Neural crest cell (in vitro differentiated cells): Measurements from ENCODE around the gene STEAP3. TPM values are rescaled to one million over a fixed set of nuclear protein-coding genes. Genes with fewer than 3 reads are reported as not detected.

Source experiments
- DNase-seq: peaks from one replicate; pipeline ENCODE4 v3.0.0; 2021; ENCODE audit warnings: low read depth, mixed read lengths, low spot score
- H3K27ac Mint-ChIP-seq: one replicate; pipeline ENCODE4 v1.8.0; 2021; ENCODE audit warnings: mild to moderate bottlenecking, mixed read lengths; ENCODE audit not compliant: unreplicated experiment
- H3K27me3 Mint-ChIP-seq: 2 replicates; pipeline ENCODE4 v1.8.0; 2021; ENCODE audit warnings: low read depth, mild to moderate bottlenecking, mixed read lengths
- H3K36me3 Mint-ChIP-seq: 2 replicates; pipeline ENCODE4 v1.8.0; 2021; ENCODE audit warnings: low read depth, mild to moderate bottlenecking, mixed read lengths
- H3K4me1 Mint-ChIP-seq: 2 replicates; pipeline ENCODE4 v1.8.0; 2021; ENCODE audit warnings: mixed read lengths
- H3K4me3 Mint-ChIP-seq: one replicate; pipeline ENCODE4 v1.8.0; 2021; ENCODE audit warnings: mild to moderate bottlenecking, mixed read lengths
- H3K9me3 Mint-ChIP-seq: 2 replicates; pipeline ENCODE4 v1.8.0; 2021; ENCODE audit warnings: mixed read lengths
- CTCF ChIP-seq: fragments of 200-600 bp; sonication (generic); conservative IDR thresholded peaks from 2 replicates; pipeline ENCODE4 v1.5.0; 2021; ENCODE audit warnings: antibody characterized with exemption, mild to moderate bottlenecking
- total RNA-seq: library from RNA; stranded (reverse); gene quantifications from 2 replicates; pipeline ENCODE4 v1.2.1, GENCODE V29; 2021

The STEAP3 gene
- total RNA-seq, 1 donor from 2014 or later, result 0.77 TPM

GRCh38 chr2:119240311-119241204 is 16.9 kb downstream of the STEAP3 start:
- Mint-ChIP-seq H3K27ac (no peak overlapping the region), H3K36me3 (no peaks in the 10 kb centered on the region), H3K4me3 (no peak overlapping the region), H3K4me1 (no peaks in the 10 kb centered on the region), H3K9me3 (no peaks in the 10 kb centered on the region), H3K27me3 (no peaks in the 10 kb centered on the region)
- no peak for DNase-seq
- TF ChIP-seq CTCF, result no peak

- DNase-seq, result no peak
- no peaks in the 10 kb centered on the region for H3K36me3 Mint-ChIP-seq
- no peak overlapping the region for H3K27ac Mint-ChIP-seq
- TF ChIP-seq CTCF, result no peak
- H3K4me1 Mint-ChIP-seq, result no peaks in the 10 kb centered on the region
- no peak overlapping the region for H3K4me3 Mint-ChIP-seq
- peaks cover 2% of the 10 kb centered on the region for H3K9me3 Mint-ChIP-seq
- H3K27me3 Mint-ChIP-seq, result no peaks in the 10 kb centered on the region
Observed at GRCh38 chr2:119241205-119241532, 17.5 kb downstream of the STEAP3 start.

GRCh38 chr2:119242276-119243119 is 18.9 kb downstream of the STEAP3 start:
- TF ChIP-seq CTCF, result no peak
- Mint-ChIP-seq H3K27me3 (no peaks in the 10 kb centered on the region), H3K4me1 (no peaks in the 10 kb centered on the region), H3K27ac (no peak overlapping the region), H3K9me3 (peaks cover 2% of the 10 kb centered on the region), H3K36me3 (no peaks in the 10 kb centered on the region), H3K4me3 (no peak overlapping the region)
- no peak for DNase-seq

- Mint-ChIP-seq H3K27me3 (no peaks in the 10 kb centered on the region), H3K4me3 (no peak overlapping the region), H3K9me3 (peaks cover 2% of the 10 kb centered on the region), H3K4me1 (no peaks in the 10 kb centered on the region), H3K36me3 (no peaks in the 10 kb centered on the region), H3K27ac (no peak overlapping the region)
- no peak for DNase-seq
- TF ChIP-seq CTCF, result no peak
Observed at GRCh38 chr2:119243621-119244020, 20.0 kb downstream of the STEAP3 start.

- DNase-seq, result no peak
- no peaks in the 10 kb centered on the region for H3K4me1 Mint-ChIP-seq
Observed at GRCh38 chr2:119245076-119245840, 21.6 kb downstream of the STEAP3 start.

More at GRCh38 chr2:119245076-119245840, 21.6 kb downstream of the STEAP3 start:
- Mint-ChIP-seq H3K9me3 (peaks cover 2% of the 10 kb centered on the region), H3K36me3 (no peaks in the 10 kb centered on the region), H3K27me3 (no peaks in the 10 kb centered on the region), H3K27ac (no peak overlapping the region), H3K4me3 (no peak overlapping the region)
- TF ChIP-seq CTCF, result no peak
